ENCODE measurements around the gene PDLIM3. TPM values are rescaled to one million over a fixed set of nuclear protein-coding genes. Genes with fewer than 3 reads are reported as not detected.

PDLIM3 gene
- total and polyA plus RNA-seq, 4 donors = 299 to 805 (median 446) TPM

GRCh38 chr4:185573651-185574199 lies 38.4 kb upstream of the PDLIM3 start:
- no peaks in the 10 kb centered on the region for H3K27me3 ChIP-seq (ENCODE audit: control insufficient read depth in 1 of 2, insufficient read depth in 2 of 2, low read length in 1 of 2)
- peaks cover 0 to 2% of the 10 kb centered on the region in 2 donors for H3K4me1 ChIP-seq (ENCODE audit: control insufficient read depth in 1 of 2, insufficient read depth in 2 of 2, low read length in 2 of 2)
- peak; percentile 71 for ATAC-seq (ENCODE audit: low FRiP score)
- no peaks in the 10 kb centered on the region for H3K36me3 ChIP-seq (ENCODE audit: control insufficient read depth in 1 of 2, insufficient read depth in 2 of 2, low read length in 1 of 2)
- H3K27ac ChIP-seq (ENCODE audit: low read depth in 1 of 2, low read length in 2 of 2) = peak overlapping the region in 1 of 2 donors; percentile 72
- peak; percentile 71 to 77 for DNase-seq
- no peak overlapping the region for H3K4me3 ChIP-seq (ENCODE audit: low read length in 2 of 2)
- intact Hi-C loops (cut with DNase I) = loop anchor here in 1 of 2 donors (5.0 kb wide), 1 partner anchor 36 kb away; the partner anchor contains the start of gene PDLIM3
- WGBS, 2 donors = 48 to 52% methylated on average over 10 of the region's 10 CpGs
- no peaks in the 10 kb centered on the region for H3K9me3 ChIP-seq (ENCODE audit: control insufficient read depth, low read length)

- no peak for DNase-seq
- no peaks in the 10 kb centered on the region for H3K9me3 ChIP-seq (ENCODE audit: control insufficient read depth, low read length)
- H3K4me1 ChIP-seq (ENCODE audit: control insufficient read depth in 1 of 2, insufficient read depth in 2 of 2, low read length in 2 of 2) = peaks cover 5 to 7% of the 10 kb centered on the region in 2 donors
- peak overlapping the region; percentile 39 to 91 for H3K27ac ChIP-seq (ENCODE audit: low read depth in 1 of 2, low read length in 2 of 2)
- intact Hi-C loops (cut with DNase I) = loop anchor here in 1 of 2 donors (5.0 kb wide), 1 partner anchor 33 kb away; the partner anchor contains the start of gene PDLIM3
- H3K27me3 ChIP-seq (ENCODE audit: control insufficient read depth in 1 of 2, insufficient read depth in 2 of 2, low read length in 1 of 2) = no peaks in the 10 kb centered on the region
- H3K4me3 ChIP-seq (ENCODE audit: low read length in 2 of 2) = no peak overlapping the region
- WGBS, 2 donors = 85 to 88% methylated on average over 3 of the region's 3 CpGs
- ATAC-seq (ENCODE audit: low FRiP score) = no peak
- no peaks in the 10 kb centered on the region for H3K36me3 ChIP-seq (ENCODE audit: control insufficient read depth in 1 of 2, insufficient read depth in 2 of 2, low read length in 1 of 2)
These were observed 35.4 kb upstream of the PDLIM3 start for GRCh38 chr4:185570727-185571126.

GRCh38 chr4:185567381-185568376 lies 32.4 kb upstream of the PDLIM3 start:
- H3K27me3 ChIP-seq (ENCODE audit: control insufficient read depth in 1 of 2, insufficient read depth in 2 of 2, low read length in 1 of 2) = no peaks in the 10 kb centered on the region
- 16% methylated on average over 21 of the region's 21 CpGs for WGBS, 2 donors
- DNase-seq = peak; percentile 87 to 90
- peak overlapping the region; percentile 90 to 100 for H3K27ac ChIP-seq (ENCODE audit: low read depth in 1 of 2, low read length in 2 of 2)
- peak; percentile 85 for ATAC-seq (ENCODE audit: low FRiP score)
- intact Hi-C loops (cut with DNase I) = loop anchor here in 1 of 2 donors (5.0 kb wide), 1 partner anchor 35 kb away; no protein-coding TSS in a partner anchor
- H3K4me1 ChIP-seq (ENCODE audit: control insufficient read depth in 1 of 2, insufficient read depth in 2 of 2, low read length in 2 of 2) = peaks cover 5 to 9% of the 10 kb centered on the region in 2 donors
- no peaks in the 10 kb centered on the region for H3K9me3 ChIP-seq (ENCODE audit: control insufficient read depth, low read length)
- H3K4me3 ChIP-seq (ENCODE audit: low read length in 2 of 2) = no peak overlapping the region
- H3K36me3 ChIP-seq (ENCODE audit: control insufficient read depth in 1 of 2, insufficient read depth in 2 of 2, low read length in 1 of 2) = no peaks in the 10 kb centered on the region

DNA sequence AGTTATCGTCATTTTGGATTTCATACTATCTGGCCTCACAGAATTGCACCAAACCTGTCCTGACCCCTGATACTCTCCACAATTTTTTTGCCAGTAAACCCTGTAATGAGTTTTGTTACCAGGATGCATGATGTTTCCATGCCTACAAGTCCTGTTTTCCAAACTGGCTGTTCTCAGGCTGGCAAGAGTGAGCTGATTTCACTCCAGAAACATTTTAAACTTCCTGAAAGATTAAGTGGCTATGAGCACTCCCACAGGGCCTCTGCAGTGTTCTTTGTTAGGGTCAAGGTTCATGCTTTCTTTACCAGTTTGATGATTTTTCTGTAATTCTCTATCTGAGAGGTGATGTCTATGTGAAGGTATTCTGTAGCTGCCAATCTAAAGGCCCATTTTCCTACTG lies 31.7 kb upstream of the PDLIM3 start:
- DNase-seq (peak in 1 of 2 donors; percentile 69), ATAC-seq (ENCODE audit: low FRiP score) (peak; percentile 85)
- Histone ChIP-seq H3K4me3 (ENCODE audit: low read length in 2 of 2) (no peak overlapping the region), H3K9me3 (ENCODE audit: control insufficient read depth, low read length) (no peaks in the 10 kb centered on the region), H3K36me3 (ENCODE audit: control insufficient read depth in 1 of 2, insufficient read depth in 2 of 2, low read length in 1 of 2) (no peaks in the 10 kb centered on the region), H3K27ac (ENCODE audit: low read depth in 1 of 2, low read length in 2 of 2) (peak overlapping the region; percentile 99 to 100), H3K4me1 (ENCODE audit: control insufficient read depth in 1 of 2, insufficient read depth in 2 of 2, low read length in 2 of 2) (peaks cover 5 to 9% of the 10 kb centered on the region in 2 donors), H3K27me3 (ENCODE audit: control insufficient read depth in 1 of 2, insufficient read depth in 2 of 2, low read length in 1 of 2) (no peaks in the 10 kb centered on the region)
- WGBS, 2 donors = 0 to 4% methylated on average over 1 of the region's 1 CpG
- intact Hi-C loops (cut with DNase I) = loop anchor here in 1 of 2 donors (5.0 kb wide), 1 partner anchor 35 kb away; no protein-coding TSS in a partner anchor

GRCh38 chr4:185566425-185566824 lies 31.1 kb upstream of the PDLIM3 start:
- WGBS, 2 donors = 6 to 9% methylated on average over 8 of the region's 8 CpGs
- Histone ChIP-seq H3K4me1 (ENCODE audit: control insufficient read depth in 1 of 2, insufficient read depth in 2 of 2, low read length in 2 of 2) (peaks cover 5 to 9% of the 10 kb centered on the region in 2 donors), H3K9me3 (ENCODE audit: control insufficient read depth, low read length) (no peaks in the 10 kb centered on the region), H3K4me3 (ENCODE audit: low read length in 2 of 2) (no peak overlapping the region), H3K27me3 (ENCODE audit: control insufficient read depth in 1 of 2, insufficient read depth in 2 of 2, low read length in 1 of 2) (no peaks in the 10 kb centered on the region), H3K36me3 (ENCODE audit: control insufficient read depth in 1 of 2, insufficient read depth in 2 of 2, low read length in 1 of 2) (no peaks in the 10 kb centered on the region), H3K27ac (ENCODE audit: low read depth in 1 of 2, low read length in 2 of 2) (peak overlapping the region; percentile 98 to 99)
- ATAC-seq (ENCODE audit: low FRiP score) (peak; percentile 17), DNase-seq (no peak)
- intact Hi-C loops (cut with DNase I) = loop anchor here in 1 of 2 donors (5.0 kb wide), 1 partner anchor 34 kb away; no protein-coding TSS in a partner anchor

GRCh38 chr4:185565696-185566095 lies 30.4 kb upstream of the PDLIM3 start:
- no peaks in the 10 kb centered on the region for H3K27me3 ChIP-seq (ENCODE audit: control insufficient read depth in 1 of 2, insufficient read depth in 2 of 2, low read length in 1 of 2)
- H3K27ac ChIP-seq (ENCODE audit: low read depth in 1 of 2, low read length in 2 of 2) = peak overlapping the region; percentile 61 to 99
- H3K4me3 ChIP-seq (ENCODE audit: low read length in 2 of 2) = no peak overlapping the region
- ATAC-seq (ENCODE audit: low FRiP score) = no peak
- no peaks in the 10 kb centered on the region for H3K9me3 ChIP-seq (ENCODE audit: control insufficient read depth, low read length)
- H3K4me1 ChIP-seq (ENCODE audit: control insufficient read depth in 1 of 2, insufficient read depth in 2 of 2, low read length in 2 of 2) = peaks cover 5 to 9% of the 10 kb centered on the region in 2 donors
- intact Hi-C loops (cut with DNase I) = loop anchor here in 1 of 2 donors (5.0 kb wide), 1 partner anchor 33 kb away; no protein-coding TSS in a partner anchor
- no peak for DNase-seq
- 36 to 51% methylated on average over 3 of the region's 3 CpGs for WGBS, 2 donors
- H3K36me3 ChIP-seq (ENCODE audit: control insufficient read depth in 1 of 2, insufficient read depth in 2 of 2, low read length in 1 of 2) = no peaks in the 10 kb centered on the region

- DNase-seq (no peak), ATAC-seq (ENCODE audit: low FRiP score) (no peak)
- no peak overlapping the region for H3K4me3 ChIP-seq (ENCODE audit: low read length in 2 of 2)
- 75 to 77% methylated on average over 3 of the region's 3 CpGs for WGBS, 2 donors
- peaks cover 5 to 11% of the 10 kb centered on the region in 2 donors for H3K4me1 ChIP-seq (ENCODE audit: control insufficient read depth in 1 of 2, insufficient read depth in 2 of 2, low read length in 2 of 2)
- H3K27ac ChIP-seq (ENCODE audit: low read depth in 1 of 2, low read length in 2 of 2) = no peak overlapping the region
- intact Hi-C loops (cut with DNase I) = no loop called here
- no peaks in the 10 kb centered on the region for H3K9me3 ChIP-seq (ENCODE audit: control insufficient read depth, low read length)
- no peaks in the 10 kb centered on the region for H3K27me3 ChIP-seq (ENCODE audit: control insufficient read depth in 1 of 2, insufficient read depth in 2 of 2, low read length in 1 of 2)
- no peaks in the 10 kb centered on the region for H3K36me3 ChIP-seq (ENCODE audit: control insufficient read depth in 1 of 2, insufficient read depth in 2 of 2, low read length in 1 of 2)
These were observed 29.0 kb upstream of the PDLIM3 start for GRCh38 chr4:185564349-185564748.

DNA sequence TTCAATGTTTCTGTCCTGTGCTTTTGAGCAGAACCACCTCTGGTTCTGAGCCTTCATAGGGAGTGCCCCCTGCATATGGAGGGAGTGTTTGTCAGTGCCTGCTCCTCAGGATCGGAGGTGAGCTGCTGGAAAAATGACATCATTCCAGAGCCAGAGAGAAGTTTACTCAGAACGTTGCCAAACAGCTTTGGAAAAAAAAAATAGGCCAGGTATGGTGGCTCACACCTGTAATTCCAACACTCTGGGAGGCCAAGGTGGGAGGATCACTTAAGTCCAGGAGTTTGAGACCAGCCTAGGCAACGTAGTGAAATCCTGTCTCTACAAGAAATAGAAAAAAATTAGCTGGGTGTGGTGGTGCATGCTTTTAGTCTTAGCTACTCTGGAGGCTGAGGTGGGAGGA lies 27.2 kb upstream of the PDLIM3 start:
- peaks cover 3 to 8% of the 10 kb centered on the region in 2 donors for H3K4me1 ChIP-seq (ENCODE audit: control insufficient read depth in 1 of 2, insufficient read depth in 2 of 2, low read length in 2 of 2)

More for the DNA sequence above, 27.2 kb upstream of the PDLIM3 start:
- DNase-seq = no peak
- intact Hi-C loops (cut with DNase I) = no loop called here
- 77 to 78% methylated on average over 3 of the region's 3 CpGs for WGBS, 2 donors
- H3K27me3 ChIP-seq (ENCODE audit: control insufficient read depth in 1 of 2, insufficient read depth in 2 of 2, low read length in 1 of 2) = no peaks in the 10 kb centered on the region
- ATAC-seq (ENCODE audit: low FRiP score) = no peak
- H3K4me3 ChIP-seq (ENCODE audit: low read length in 2 of 2) = no peak overlapping the region
- H3K27ac ChIP-seq (ENCODE audit: low read depth in 1 of 2, low read length in 2 of 2) = no peak overlapping the region
- no peaks in the 10 kb centered on the region for H3K9me3 ChIP-seq (ENCODE audit: control insufficient read depth, low read length)
- no peaks in the 10 kb centered on the region for H3K36me3 ChIP-seq (ENCODE audit: control insufficient read depth in 1 of 2, insufficient read depth in 2 of 2, low read length in 1 of 2)
